NCI-H446 treated with DMSO at 0.1 percent for 48 hours (cell line): ENCODE measurements around the gene TMEM38B.
"Not testable (repeated sequence)": the region's sequence is repeated elsewhere in the genome, so short reads cannot be mapped to it uniquely, and the experiment has no call there.

ENCODE experiments used
- DNase-seq: peaks from one replicate; lab custom pipeline; 2025; lab: John Stamatoyannopoulos, UW

The TMEM38B gene

DNA sequence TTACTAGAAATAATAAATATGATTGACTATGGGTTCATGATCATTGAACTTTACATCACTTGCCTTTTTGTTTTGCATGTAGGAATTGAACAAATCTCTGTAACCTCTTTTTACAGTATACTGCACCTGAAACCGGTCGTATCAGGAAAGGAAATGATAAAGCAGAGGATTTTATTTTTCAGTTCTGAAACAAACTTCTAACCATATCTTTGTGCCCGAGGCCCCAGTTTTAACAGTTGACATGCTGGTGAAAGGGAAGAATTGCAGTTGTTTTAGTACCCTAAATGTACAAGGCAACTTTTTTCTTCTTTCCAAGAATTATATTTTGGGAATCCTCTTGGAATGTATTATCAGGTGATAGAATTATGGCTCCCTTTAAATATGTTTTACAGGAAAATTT lies 27.8 kb downstream of the TMEM38B start:
- no peak for DNase-seq

- DNase-seq: no peak
Observed at GRCh38 chr9:105725370-105725769, 31.0 kb downstream of the TMEM38B start.

GRCh38 chr9:105728230-105728629 lies 33.9 kb downstream of the TMEM38B start:
- DNase-seq: not testable (repeated sequence)

DNA sequence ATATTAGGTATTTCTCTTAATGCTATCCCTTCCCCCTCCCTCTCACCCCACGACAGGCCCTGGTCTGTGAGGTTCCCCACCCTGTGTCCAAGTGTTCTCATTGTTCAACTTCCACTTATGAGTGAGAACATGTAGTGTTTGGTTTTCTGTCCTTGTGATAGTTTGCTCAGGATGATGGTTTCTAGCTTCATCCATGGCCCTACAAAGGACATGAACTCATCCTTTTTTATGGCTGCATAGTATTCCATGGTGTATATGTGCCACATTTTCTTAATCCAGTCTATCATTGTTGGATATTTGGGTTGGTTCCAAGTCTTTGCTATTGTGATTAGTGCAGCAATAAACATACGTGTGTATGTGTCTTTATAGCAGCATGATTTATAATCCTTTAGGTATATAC lies 37.1 kb downstream of the TMEM38B start:
- not testable (repeated sequence) for DNase-seq

- DNase-seq: no peak
Observed at GRCh38 chr9:105735366-105735765, 41.0 kb downstream of the TMEM38B start.

- DNase-seq: no peak
Observed at GRCh38 chr9:105737205-105737604, 42.9 kb downstream of the TMEM38B start.

GRCh38 chr9:105742088-105742487 lies 47.7 kb downstream of the TMEM38B start:
- DNase-seq: no peak

DNA sequence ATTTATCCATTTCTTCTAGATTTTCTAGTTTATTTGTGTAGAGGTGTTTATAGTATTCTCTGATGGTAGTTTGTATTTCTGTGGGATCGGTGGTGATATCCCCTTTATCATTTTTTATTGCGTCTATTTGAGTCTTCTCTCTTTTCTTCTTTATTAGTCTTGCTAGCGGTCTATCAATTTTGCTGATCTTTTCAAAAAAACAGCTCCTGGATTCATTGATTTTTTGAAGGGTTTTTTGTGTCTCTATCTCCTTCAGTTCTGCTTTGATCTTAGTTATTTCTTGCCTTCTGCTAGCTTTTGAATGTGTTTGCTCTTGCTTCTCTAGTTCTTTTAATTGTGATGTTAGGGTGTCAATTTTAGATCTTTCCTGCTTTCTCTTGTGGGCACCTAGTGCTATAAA lies 53.0 kb downstream of the TMEM38B start:
- DNase-seq: not testable (repeated sequence)

GRCh38 chr9:105751761-105752160 lies 57.4 kb downstream of the TMEM38B start:
- no peak for DNase-seq

DNA sequence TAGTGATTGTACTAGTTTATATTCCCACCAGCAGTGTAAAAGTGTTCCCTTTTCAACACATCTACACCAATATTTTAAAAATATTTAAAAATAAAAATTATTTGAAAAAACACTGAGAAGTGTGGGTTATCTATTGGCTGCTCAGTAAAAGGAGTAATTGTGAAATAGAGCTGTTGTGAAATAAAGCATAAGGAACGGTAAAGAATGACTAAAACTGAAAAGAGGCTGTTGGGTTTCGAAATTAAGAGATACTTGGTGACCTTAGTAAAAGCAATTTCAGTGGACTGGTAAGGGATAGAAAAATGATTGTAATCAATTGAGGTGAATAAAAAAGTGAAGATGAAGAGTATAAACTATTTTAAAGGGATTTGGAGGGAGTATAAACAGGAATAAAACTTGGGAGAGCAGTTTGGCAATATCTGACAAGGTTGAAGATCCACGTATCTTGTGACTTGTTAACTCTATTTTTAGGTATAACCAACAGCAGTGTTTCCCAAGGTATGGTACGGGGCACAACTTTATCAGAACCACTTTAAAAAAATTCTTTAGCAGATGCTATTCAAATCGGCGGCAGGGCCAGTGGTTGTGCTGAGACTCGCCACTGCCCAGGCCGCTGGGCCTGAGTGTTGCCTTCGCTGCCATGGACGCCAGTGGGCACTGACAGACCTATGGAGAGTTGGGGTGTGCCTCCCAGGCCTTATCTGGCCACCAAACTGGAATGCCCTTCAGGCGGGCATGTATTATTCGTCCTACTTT lies 63.3 kb downstream of the TMEM38B start:
- no peak for DNase-seq

DNA sequence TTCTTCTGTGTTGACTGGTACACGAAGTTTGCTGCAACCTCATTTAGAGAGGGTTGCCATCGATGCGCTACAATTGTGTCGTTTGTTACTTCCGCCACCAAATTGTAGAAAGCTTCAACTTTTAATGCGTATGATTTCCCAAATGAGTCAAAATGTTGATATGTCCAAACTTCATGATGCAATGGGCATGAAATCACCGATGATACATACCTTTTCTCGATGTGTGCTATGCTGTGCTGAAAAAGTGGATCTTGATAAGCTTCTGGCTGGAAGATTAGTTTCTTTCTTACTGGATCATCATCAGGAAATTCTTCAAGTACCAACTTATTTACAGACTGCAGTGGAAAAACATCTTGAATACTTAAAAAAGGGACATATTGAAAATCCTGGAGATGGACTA lies 65.7 kb downstream of the TMEM38B start:
- no peak for DNase-seq

GRCh38 chr9:105782561-105783494 lies 88.5 kb downstream of the TMEM38B start:
- not testable (repeated sequence) for DNase-seq

- not testable (repeated sequence) for DNase-seq
Observed at GRCh38 chr9:105783495-105783872, 89.1 kb downstream of the TMEM38B start.

- DNase-seq: not testable (repeated sequence)
Observed at GRCh38 chr9:105786796-105787195, 92.5 kb downstream of the TMEM38B start.

DNA sequence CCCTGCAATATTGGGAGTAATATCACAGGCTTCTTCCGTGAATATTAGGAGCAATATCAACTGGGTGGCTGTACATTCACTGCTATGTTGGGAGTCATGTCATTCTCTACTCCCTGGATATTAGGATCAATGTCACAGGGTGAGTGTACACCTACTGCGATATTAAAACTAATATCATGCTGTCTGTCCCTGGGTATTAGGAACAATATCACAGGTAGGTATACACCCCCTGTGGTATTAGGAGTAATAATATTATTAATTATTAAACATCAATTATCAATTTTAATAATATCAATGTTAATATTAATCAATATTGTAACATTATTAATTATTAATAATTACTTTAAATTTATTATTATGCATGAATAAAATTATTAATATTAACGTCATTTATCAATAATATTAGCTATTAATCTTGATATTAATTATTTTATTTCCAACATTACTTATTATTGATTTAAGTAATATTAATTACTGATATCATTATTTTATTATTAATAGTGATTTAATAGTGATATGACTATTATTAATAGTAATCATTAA lies 121.9 kb downstream of the TMEM38B start:
- DNase-seq: no peak

GRCh38 chr9:105816981-105817380 lies 122.6 kb downstream of the TMEM38B start:
- no peak for DNase-seq

DNA sequence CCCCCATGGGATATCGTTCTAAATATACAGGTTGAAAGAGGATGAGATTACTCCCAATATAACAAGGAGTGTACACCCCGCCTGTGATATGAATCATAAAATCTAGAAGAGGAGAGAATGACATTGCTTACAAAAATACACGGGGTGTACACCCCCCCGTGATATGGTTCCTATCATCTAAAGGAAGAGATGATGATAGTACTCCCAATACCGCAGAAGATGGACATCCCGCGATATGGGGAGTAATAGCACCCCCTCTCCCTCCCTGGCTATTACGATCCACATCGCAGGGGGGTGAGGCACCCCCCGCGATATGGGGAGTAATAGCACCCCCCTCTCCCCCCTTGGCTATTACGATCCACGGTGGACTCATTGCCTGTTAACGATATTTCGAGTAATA lies 124.6 kb downstream of the TMEM38B start:
- DNase-seq: no peak

- DNase-seq: no peak
Observed at GRCh38 chr9:105822814-105823213, 128.5 kb downstream of the TMEM38B start.
